CD14-positive monocyte (primary cell): Measurements from ENCODE around the gene SPCS2. TPM values are rescaled to one million over a fixed set of nuclear protein-coding genes. Genes with fewer than 3 reads are reported as not detected.

Experiments used
- DNase-seq, 3 donors: peaks; one replicate each; pipeline ENCODE4 v3.0.0-alpha.2; 2011 to 2022
- H2AFZ ChIP-seq: 2 replicates; pipeline ENCODE4 v1.6.0; 2012; ENCODE audit warnings: mild to moderate bottlenecking, low read depth, low read length, inconsistent platforms; ENCODE audit not compliant: insufficient read depth, poor library complexity, severe bottlenecking
- H3K27ac ChIP-seq, 2 donors: 1 replicate in 1 of 2; 2 replicates in 1 of 2; pipeline ENCODE4 v1.5.1; 2012 to 2013; ENCODE audit warnings: low read length in 2 of 2, control low read depth in 1 of 2, inconsistent platforms in 1 of 2, low read depth in 1 of 2, mild to moderate bottlenecking in 1 of 2
- H3K27me3 ChIP-seq, 2 donors: one replicate each; pipeline versions ENCODE4 v1.6.0 to v1.6.1; 2011 to 2013; ENCODE audit warnings: low read length in 2 of 2; ENCODE audit not compliant: control insufficient read depth in 2 of 2, insufficient read depth in 2 of 2
- H3K36me3 ChIP-seq, 2 donors: replicated peaks in 1 of 2; 1 replicate in 1 of 2; 2 replicates in 1 of 2; pipeline versions ENCODE4 v1.5.1 to v1.6.1; 2012 to 2013; ENCODE audit warnings: low read length in 2 of 2, control low read depth in 1 of 2, inconsistent platforms in 1 of 2, mild to moderate bottlenecking in 1 of 2; ENCODE audit not compliant: insufficient read depth in 2 of 2, control insufficient read depth in 1 of 2
- H3K4me1 ChIP-seq, 2 donors: 1 replicate in 1 of 2; 2 replicates in 1 of 2; pipeline versions ENCODE4 v1.5.1 to v1.6.1; 2012 to 2013; ENCODE audit warnings: low read length in 2 of 2, control low read depth in 1 of 2, inconsistent platforms in 1 of 2, mild to moderate bottlenecking in 1 of 2, moderate library complexity in 1 of 2; ENCODE audit not compliant: insufficient read depth in 2 of 2, control insufficient read depth in 1 of 2
- H3K4me2 ChIP-seq: replicated peaks from 2 replicates; pipeline ENCODE3; 2012; ENCODE audit warnings: low read length, moderate library complexity, mild to moderate bottlenecking; ENCODE audit not compliant: poor library complexity, severe bottlenecking; ENCODE audit errors: extremely low read depth
- H3K4me3 ChIP-seq, 3 experiments: fragments of 200-600 bp in 1 of 3; sonication (generic) in 1 of 3; replicated peaks in 1 of 3; 1 replicate in 2 of 3; 2 replicates in 1 of 3; pipeline ENCODE4 v1.5.1; 2011 to 2013; ENCODE audit warnings: low read length in 3 of 3, mild to moderate bottlenecking in 3 of 3, control low read depth in 2 of 3, low read depth in 2 of 3, inconsistent platforms in 1 of 3, moderate library complexity in 1 of 3
- H3K79me2 ChIP-seq: 2 replicates; pipeline ENCODE4 v1.6.0; 2012; ENCODE audit warnings: mild to moderate bottlenecking, control low read depth, inconsistent platforms, low read length, moderate library complexity; ENCODE audit not compliant: insufficient read depth
- H3K9ac ChIP-seq: 2 replicates; pipeline ENCODE4 v1.6.0; 2017; ENCODE audit warnings: low read length, mild to moderate bottlenecking; ENCODE audit not compliant: insufficient read depth, poor library complexity, severe bottlenecking
- H3K9me3 ChIP-seq, 2 donors: replicated peaks in 1 of 2; 1 replicate in 1 of 2; 2 replicates in 1 of 2; pipeline versions ENCODE4 v1.5.1 to v1.6.1; 2012 to 2013; ENCODE audit warnings: low read length in 2 of 2, control low read depth in 1 of 2; ENCODE audit not compliant: control insufficient read depth in 1 of 2, insufficient read depth in 1 of 2
- H4K20me1 ChIP-seq: 2 replicates; pipeline ENCODE4 v1.6.0; 2012; ENCODE audit warnings: mild to moderate bottlenecking, low read length, control low read depth, moderate library complexity; ENCODE audit not compliant: insufficient read depth
- H3K27ac Mint-ChIP-seq, 7 donors: one replicate each; pipeline ENCODE4 v1.8.0; 2020; ENCODE audit warnings: mild to moderate bottlenecking in 7 of 7, mixed read lengths in 7 of 7, moderate library complexity in 6 of 7, inconsistent platforms in 2 of 7
- H3K27me3 Mint-ChIP-seq, 3 donors: one replicate each; pipeline ENCODE4 v1.8.0; 2021 to 2022; ENCODE audit warnings: low read depth in 3 of 3, mild to moderate bottlenecking in 3 of 3, mixed read lengths in 3 of 3, moderate library complexity in 3 of 3, inconsistent platforms in 1 of 3
- H3K36me3 Mint-ChIP-seq, 2 donors: one replicate each; pipeline ENCODE4 v1.8.0; 2020; ENCODE audit warnings: mixed read lengths in 2 of 2, inconsistent platforms in 1 of 2, mild to moderate bottlenecking in 1 of 2
- H3K4me1 Mint-ChIP-seq: one replicate; pipeline ENCODE4 v1.8.0; 2020; ENCODE audit warnings: mild to moderate bottlenecking, mixed read lengths
- H3K4me3 Mint-ChIP-seq, 2 donors: one replicate each; pipeline ENCODE4 v1.8.0; 2020; ENCODE audit warnings: mild to moderate bottlenecking in 2 of 2, mixed read lengths in 2 of 2, moderate library complexity in 1 of 2
- H3K9me3 Mint-ChIP-seq, 7 donors: one replicate each; pipeline ENCODE4 v1.8.0; 2020 to 2022; ENCODE audit warnings: mixed read lengths in 7 of 7, mild to moderate bottlenecking in 6 of 7, moderate library complexity in 6 of 7, inconsistent platforms in 2 of 7
- WGBS: methylation state at CpG from one replicate; pipeline ENCODE4 v1.1.5; 2013; ENCODE audit warnings: missing lambda C conversion rate; ENCODE audit not compliant: insufficient coverage; 5-methylcytosine and 5-hydroxymethylcytosine counted together
- intact Hi-C, 2 donors: fragments of 100-400 bp; cut with micrococcal nuclease; formaldehyde crosslinking; loops; one replicate each; pipeline versions ENCODE4 v1.15.0 to v1.15.1; 2023
- polyA plus RNA-seq, 3 donors: library from polyadenylated mRNA; depleted of rRNA in 1 of 3; unstranded in 2 of 3; stranded (reverse) in 1 of 3; fragments of 300-500 nt in 2 of 3; fragments of >200 nt in 1 of 3; fragmentation: Illumina TruSeq in 2 of 3; gene quantifications; 1 replicate in 2 of 3; 2 replicates in 1 of 3; pipeline ENCODE4 v1.2.3, GENCODE V29; 2012 to 2021
- TF ChIP-seq, protein P1 (sequence below): fragments of 200-600 bp; IDR thresholded peaks from one replicate; pipeline ENCODE4 v1.8.0; 2022; ENCODE audit warnings: antibody characterized with exemption, mild to moderate bottlenecking

The SPCS2 gene
- polyA plus RNA-seq, 3 donors: 12.4 to 185 (median 150) TPM

DNA sequence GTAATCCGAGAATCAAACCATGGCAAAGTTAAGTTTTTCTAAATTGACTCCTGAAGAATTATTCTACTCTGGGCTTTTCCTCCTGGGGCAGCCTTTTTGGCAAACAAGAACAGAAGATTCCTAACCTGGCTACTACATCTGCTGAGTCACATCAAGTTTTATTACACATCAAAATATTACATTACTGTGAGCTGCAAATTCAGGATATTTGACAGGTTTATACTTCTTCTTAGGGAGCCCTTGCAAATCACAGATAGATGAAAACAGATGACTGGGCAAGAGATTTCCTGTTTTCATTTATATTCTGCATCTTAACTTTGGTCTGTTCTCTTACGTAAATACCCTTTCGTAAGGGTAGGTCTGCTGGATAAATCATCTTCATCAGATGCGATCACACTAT is 23.8 kb upstream of the SPCS2 start:
- DNase-seq: no peak
- H3K4me1 ChIP-seq: no peaks in the 10 kb centered on the region
- no peaks in the 10 kb centered on the region for H3K4me1 Mint-ChIP-seq
- H3K36me3 Mint-ChIP-seq: peaks cover 22 to 33% of the 10 kb centered on the region in 2 donors
- H3K4me3 Mint-ChIP-seq: no peak overlapping the region
- H3K9me3 ChIP-seq: no peaks in the 10 kb centered on the region
- no peaks in the 10 kb centered on the region for H3K36me3 ChIP-seq
- no peak overlapping the region for H3K4me3 ChIP-seq
- intact Hi-C loops: loop anchor here (5.0 kb wide), 2 partner anchors 107 to 322 kb away; no protein-coding TSS in a partner anchor
- H3K27ac ChIP-seq: no peak overlapping the region
- no peaks in the 10 kb centered on the region for H3K27me3 Mint-ChIP-seq
- no peak overlapping the region for H3K9ac ChIP-seq
- TF ChIP-seq, protein P1, sequence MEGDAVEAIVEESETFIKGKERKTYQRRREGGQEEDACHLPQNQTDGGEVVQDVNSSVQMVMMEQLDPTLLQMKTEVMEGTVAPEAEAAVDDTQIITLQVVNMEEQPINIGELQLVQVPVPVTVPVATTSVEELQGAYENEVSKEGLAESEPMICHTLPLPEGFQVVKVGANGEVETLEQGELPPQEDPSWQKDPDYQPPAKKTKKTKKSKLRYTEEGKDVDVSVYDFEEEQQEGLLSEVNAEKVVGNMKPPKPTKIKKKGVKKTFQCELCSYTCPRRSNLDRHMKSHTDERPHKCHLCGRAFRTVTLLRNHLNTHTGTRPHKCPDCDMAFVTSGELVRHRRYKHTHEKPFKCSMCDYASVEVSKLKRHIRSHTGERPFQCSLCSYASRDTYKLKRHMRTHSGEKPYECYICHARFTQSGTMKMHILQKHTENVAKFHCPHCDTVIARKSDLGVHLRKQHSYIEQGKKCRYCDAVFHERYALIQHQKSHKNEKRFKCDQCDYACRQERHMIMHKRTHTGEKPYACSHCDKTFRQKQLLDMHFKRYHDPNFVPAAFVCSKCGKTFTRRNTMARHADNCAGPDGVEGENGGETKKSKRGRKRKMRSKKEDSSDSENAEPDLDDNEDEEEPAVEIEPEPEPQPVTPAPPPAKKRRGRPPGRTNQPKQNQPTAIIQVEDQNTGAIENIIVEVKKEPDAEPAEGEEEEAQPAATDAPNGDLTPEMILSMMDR: no peak
- H3K9me3 Mint-ChIP-seq: no peaks in the 10 kb centered on the region
- no peak overlapping the region for H3K4me2 ChIP-seq
- no peak overlapping the region for H2AFZ ChIP-seq
- no peaks in the 10 kb centered on the region for H4K20me1 ChIP-seq
- no peaks in the 10 kb centered on the region for H3K79me2 ChIP-seq
- H3K27ac Mint-ChIP-seq: no peak overlapping the region
- WGBS: 100% methylated on average over 1 of the region's 4 CpGs
- no peaks in the 10 kb centered on the region for H3K27me3 ChIP-seq

DNA sequence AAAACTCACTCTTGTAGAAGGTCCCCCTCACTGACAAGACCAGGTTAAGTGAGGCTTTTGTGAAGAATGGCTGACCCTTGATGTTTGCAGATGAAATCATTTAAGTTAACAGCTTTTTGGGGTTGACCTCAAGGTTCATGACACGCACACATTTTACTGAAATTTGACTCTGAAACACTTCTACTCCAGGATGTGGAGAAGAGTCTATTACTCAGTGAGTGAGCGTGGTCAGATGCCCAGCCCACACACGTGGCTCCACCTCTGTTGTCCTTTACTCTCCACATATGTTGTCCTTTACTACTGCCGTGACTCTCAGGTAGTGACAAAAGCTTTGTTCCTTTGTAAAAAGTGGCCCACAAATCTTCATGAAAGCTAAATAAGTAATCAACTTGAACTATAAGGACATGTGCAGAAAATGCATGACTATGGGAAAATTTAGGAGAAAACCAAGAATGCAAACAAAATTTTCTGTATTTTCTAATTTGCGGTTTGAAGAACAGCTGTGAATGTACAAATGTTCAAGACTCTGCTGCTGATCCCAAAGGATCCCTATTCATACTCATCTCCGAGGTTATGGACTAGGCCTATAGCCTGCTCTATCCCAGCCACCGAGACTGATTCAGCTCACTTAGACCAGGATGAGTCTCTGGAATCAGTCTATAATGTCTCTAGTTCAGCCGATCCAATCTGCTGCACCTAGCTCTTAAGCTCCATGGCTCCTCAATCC is 22.6 kb upstream of the SPCS2 start:
- H3K9me3 Mint-ChIP-seq: no peaks in the 10 kb centered on the region
- Histone ChIP-seq H2AFZ (no peak overlapping the region), H3K9me3 (no peaks in the 10 kb centered on the region), H3K79me2 (no peaks in the 10 kb centered on the region), H3K9ac (no peak overlapping the region), H3K27ac (no peak overlapping the region), H3K36me3 (no peaks in the 10 kb centered on the region), H3K4me2 (no peak overlapping the region), H3K4me3 (no peak overlapping the region), H3K27me3 (no peaks in the 10 kb centered on the region), H3K4me1 (no peaks in the 10 kb centered on the region), H4K20me1 (no peaks in the 10 kb centered on the region)
- no peaks in the 10 kb centered on the region for H3K27me3 Mint-ChIP-seq
- H3K4me3 Mint-ChIP-seq: no peak overlapping the region
- 95% methylated on average over 6 of the region's 8 CpGs for WGBS
- intact Hi-C loops: loop anchor here (5.0 kb wide), 2 partner anchors 106 to 321 kb away; no protein-coding TSS in a partner anchor
- H3K27ac Mint-ChIP-seq: no peak overlapping the region
- H3K4me1 Mint-ChIP-seq: no peaks in the 10 kb centered on the region
- DNase-seq: no peak
- H3K36me3 Mint-ChIP-seq: peaks cover 21 to 23% of the 10 kb centered on the region in 2 donors
- TF ChIP-seq, protein P1: no peak
